B cell (primary cell): ENCODE measurements around the gene YIPF7. TPM values are rescaled to one million over a fixed set of nuclear protein-coding genes. Genes with fewer than 3 reads are reported as not detected.

Experiments
- ATAC-seq: fragments of 200-7000 bp; cut with Tn5 transposase; one replicate; pipeline ENCODE4 v1.10.0; 2021; ENCODE audit warnings: low read depth, mild to moderate bottlenecking, moderate number of reproducible peaks, moderate library complexity
- CTCF ChIA-PET: fragments of 350-600 bp; sonication (Branson Sonifier 250); formaldehyde crosslinking; loops from one replicate; lab custom pipeline; 2021; ENCODE audit warnings: antibody characterized with exemption, inconsistent platforms; lab: Charles Lee
- POLR2A ChIA-PET: fragments of 350-600 bp; sonication (Branson Sonifier 250); formaldehyde crosslinking; loops from one replicate; lab custom pipeline; 2021; ENCODE audit warnings: antibody characterized with exemption; lab: Charles Lee
- DNase-seq: peaks from one replicate; pipeline ENCODE4 v3.0.0; 2013
- H2AFZ ChIP-seq: 2 replicates; pipeline ENCODE4 v1.6.1; 2012; ENCODE audit warnings: mild to moderate bottlenecking, low read depth, low read length; ENCODE audit not compliant: insufficient read depth, poor library complexity, severe bottlenecking
- H3K27ac ChIP-seq, 2 donors: 1 replicate in 1 of 2; 2 replicates in 1 of 2; pipeline ENCODE4 v1.5.1; 2012 to 2013; ENCODE audit warnings: low read length in 2 of 2, mild to moderate bottlenecking in 2 of 2, moderate library complexity in 1 of 2
- H3K27me3 ChIP-seq, 4 experiments: fragments of 200-600 bp in 1 of 4; sonication (generic) in 1 of 4; replicated peaks in 1 of 4; 1 replicate in 2 of 4; 2 replicates in 2 of 4; pipeline versions ENCODE4 v1.6.1 to v1.7.0; 2013 to 2016; ENCODE audit warnings: low read length in 3 of 4, mild to moderate bottlenecking in 2 of 4, mixed read lengths in 1 of 4, moderate library complexity in 1 of 4; ENCODE audit not compliant: insufficient read depth in 4 of 4, control insufficient read depth in 3 of 4; ENCODE audit errors: control extremely low read depth in 1 of 4
- H3K36me3 ChIP-seq, 2 experiments: replicated peaks in 1 of 2; 1 replicate in 1 of 2; 2 replicates in 1 of 2; pipeline versions ENCODE4 v1.6.1 to v1.7.1; 2013; ENCODE audit warnings: low read length in 1 of 2; ENCODE audit not compliant: insufficient read depth in 2 of 2, control insufficient read depth in 1 of 2; ENCODE audit errors: control extremely low read depth in 1 of 2, extremely low read depth in 1 of 2
- H3K4me1 ChIP-seq, 2 donors: fragments of 200-600 bp in 1 of 2; sonication (generic) in 1 of 2; 1 replicate in 1 of 2; 2 replicates in 1 of 2; pipeline versions ENCODE4 v1.5.1 to v1.6.1; 2013 to 2017; ENCODE audit warnings: low read length in 2 of 2; ENCODE audit not compliant: control insufficient read depth in 2 of 2, insufficient read depth in 2 of 2
- H3K4me2 ChIP-seq: replicated peaks from 2 replicates; pipeline ENCODE3; 2012; ENCODE audit warnings: mild to moderate bottlenecking, low read depth, low read length; ENCODE audit not compliant: poor library complexity, severe bottlenecking
- H3K4me3 ChIP-seq, 5 experiments: fragments of 200-600 bp in 1 of 5; sonication (generic) in 1 of 5; 1 replicate in 3 of 5; 2 replicates in 2 of 5; pipeline versions ENCODE4 v1.5.1 to v1.7.0; 2011 to 2016; ENCODE audit warnings: low read length in 4 of 5, mild to moderate bottlenecking in 4 of 5, low read depth in 2 of 5, control low read depth in 1 of 5, moderate library complexity in 1 of 5; ENCODE audit not compliant: insufficient read depth in 1 of 5; ENCODE audit errors: control extremely low read depth in 1 of 5, extremely low read depth in 1 of 5
- H3K79me2 ChIP-seq: fragments of 200-600 bp; sonication (generic); one replicate; pipeline ENCODE4 v1.6.0; 2016; ENCODE audit warnings: low read length; ENCODE audit not compliant: control insufficient read depth, insufficient read depth
- H3K9ac ChIP-seq: fragments of 200-600 bp; sonication (generic); 2 replicates; pipeline ENCODE4 v1.6.1; 2017; ENCODE audit warnings: mild to moderate bottlenecking, low read length, moderate library complexity
- H3K9me3 ChIP-seq, 3 donors: one replicate each; pipeline versions ENCODE4 v1.6.1 to v1.7.1; 2013; ENCODE audit warnings: low read length in 2 of 3; ENCODE audit not compliant: control insufficient read depth in 2 of 3, insufficient read depth in 1 of 3; ENCODE audit errors: control extremely low read depth in 1 of 3
- H4K20me1 ChIP-seq: 2 replicates; pipeline ENCODE4 v1.6.0; 2012; ENCODE audit warnings: mild to moderate bottlenecking, low read length; ENCODE audit not compliant: insufficient read depth, control insufficient read depth, poor library complexity, severe bottlenecking
- H3K27ac Mint-ChIP-seq: one replicate; pipeline ENCODE4 v1.8.0; 2021; ENCODE audit warnings: mixed read lengths
- H3K27me3 Mint-ChIP-seq: one replicate; pipeline ENCODE4 v1.8.0; 2021; ENCODE audit warnings: mixed read lengths
- H3K4me1 Mint-ChIP-seq: one replicate; pipeline ENCODE4 v1.8.0; 2021; ENCODE audit warnings: mixed read lengths
- H3K4me3 Mint-ChIP-seq: one replicate; pipeline ENCODE4 v1.8.0; 2021; ENCODE audit warnings: mixed read lengths
- H3K9me3 Mint-ChIP-seq: one replicate; pipeline ENCODE4 v1.8.0; 2022; ENCODE audit warnings: mixed read lengths; ENCODE audit not compliant: insufficient read depth
- CTCF ChIP-seq: fragments of 200-600 bp; IDR thresholded peaks from one replicate; pipeline ENCODE4 v1.8.0; 2022; ENCODE audit warnings: antibody characterized with exemption, mild to moderate bottlenecking
- EZH2 ChIP-seq: IDR thresholded peaks from 2 replicates; pipeline ENCODE4 v1.6.1; 2012; ENCODE audit warnings: borderline replicate concordance, low read depth, mild to moderate bottlenecking, moderate library complexity, low read length; ENCODE audit not compliant: insufficient read depth, poor library complexity, severe bottlenecking
- WGBS: methylation state at CpG from one replicate; pipeline ENCODE4 v1.1.5; 2013; ENCODE audit warnings: missing lambda C conversion rate; ENCODE audit not compliant: insufficient coverage; 5-methylcytosine and 5-hydroxymethylcytosine counted together
- intact Hi-C: fragments of 100-400 bp; cut with micrococcal nuclease; formaldehyde crosslinking; loops from one replicate; pipeline ENCODE4 v1.10.0; 2022
- polyA plus RNA-seq: library from polyadenylated mRNA; depleted of rRNA; stranded (reverse); fragments of >200 nt; gene quantifications from 2 replicates; pipeline ENCODE4 v1.2.3, GENCODE V29; 2012
- total RNA-seq, 2 donors: library from RNA; stranded (reverse); fragments of 120-200 nt in 1 of 2; gene quantifications; 1 replicate in 1 of 2; 2 replicates in 1 of 2; pipeline versions ENCODE4 v1.2.3 to v1.2.4, GENCODE V29; 2013 to 2022

Gene YIPF7
- total and polyA plus RNA-seq, 2 donors (not counting 1 experiment from before 2014, with no cell fraction given): not detected

GRCh38 chr4:44632733-44633132 is 18.7 kb downstream of the YIPF7 start:
- Mint-ChIP-seq H3K9me3 (no peaks in the 10 kb centered on the region), H3K4me3 (no peak overlapping the region), H3K27ac (no peak overlapping the region), H3K27me3 (peaks cover 12% of the 10 kb centered on the region), H3K4me1 (peaks cover 1% of the 10 kb centered on the region)
- Histone ChIP-seq H3K4me2 (no peak overlapping the region), H3K36me3 (no peaks in the 10 kb centered on the region), H3K9ac (no peak overlapping the region), H3K79me2 (no peaks in the 10 kb centered on the region), H2AFZ (no peak overlapping the region), H3K4me3 (no peak overlapping the region), H4K20me1 (no peaks in the 10 kb centered on the region), H3K27ac (no peak overlapping the region), H3K9me3 (no peaks in the 10 kb centered on the region), H3K27me3 (peaks cover 0 to 3% (median 0%) of the 10 kb centered on the region in 4 experiments), H3K4me1 (no peaks in the 10 kb centered on the region)
- POLR2A ChIA-PET: no interaction called here
- ATAC-seq: no peak
- TF ChIP-seq EZH2 (no peak), CTCF (no peak)
- no peak for DNase-seq
- intact Hi-C loops: no loop called here
- CTCF ChIA-PET: no interaction called here
- 90% methylated on average over 6 of the region's 8 CpGs for WGBS

GRCh38 chr4:44632089-44632488 is 19.3 kb downstream of the YIPF7 start:
- POLR2A ChIA-PET: no interaction called here

More at GRCh38 chr4:44632089-44632488, 19.3 kb downstream of the YIPF7 start:
- H3K27me3 Mint-ChIP-seq: peaks cover 19% of the 10 kb centered on the region
- no peak overlapping the region for H3K4me3 Mint-ChIP-seq
- H3K36me3 ChIP-seq: no peaks in the 10 kb centered on the region
- DNase-seq (no peak), ATAC-seq (no peak)
- H3K4me1 Mint-ChIP-seq: peaks cover 1% of the 10 kb centered on the region
- H3K4me1 ChIP-seq: no peaks in the 10 kb centered on the region
- TF ChIP-seq CTCF: no peak
- no peak overlapping the region for H3K4me2 ChIP-seq
- no peaks in the 10 kb centered on the region for H4K20me1 ChIP-seq
- intact Hi-C loops: no loop called here
- H3K4me3 ChIP-seq: no peak overlapping the region
- H3K27ac ChIP-seq: no peak overlapping the region
- no peaks in the 10 kb centered on the region for H3K9me3 ChIP-seq
- no peaks in the 10 kb centered on the region for H3K9me3 Mint-ChIP-seq
- no peaks in the 10 kb centered on the region for H3K79me2 ChIP-seq
- CTCF ChIA-PET: interaction anchor here (0.8 to 1.3 kb wide), 2 partner anchors 1500 to 1637 kb away, joined by 3 read pairs; no protein-coding TSS in a partner anchor
- no peak overlapping the region for H2AFZ ChIP-seq
- no peak overlapping the region for H3K9ac ChIP-seq
- WGBS: no CpG with 5 or more reads among the region's 4 CpGs
- H3K27me3 ChIP-seq: peaks cover 0 to 3% (median 0%) of the 10 kb centered on the region in 4 experiments
- H3K27ac Mint-ChIP-seq: no peak overlapping the region
